ENCODE data around the gene SYNDIG1. TPM values are rescaled to one million over a fixed set of nuclear protein-coding genes. Genes with fewer than 3 reads are reported as not detected.

The SYNDIG1 gene
- total RNA-seq, 1 donor from 2014 or later = 0.19 TPM

GRCh38 chr20:24565835-24566351 is 96.5 kb downstream of the SYNDIG1 start:
- DNase-seq (ENCODE audit: low spot score, unreplicated experiment) = no peak
- peaks cover 1% of the 10 kb centered on the region for H3K36me3 Mint-ChIP-seq (ENCODE audit: insufficient read depth)

GRCh38 chr20:24566656-24567055 is 97.2 kb downstream of the SYNDIG1 start:
- peaks cover 8% of the 10 kb centered on the region for H3K9me3 Mint-ChIP-seq (ENCODE audit: low read depth)
- H3K4me1 Mint-ChIP-seq (ENCODE audit: low read depth) = peaks cover 2% of the 10 kb centered on the region
- no peak overlapping the region for H3K27ac Mint-ChIP-seq
- no peak overlapping the region for H3K4me3 Mint-ChIP-seq (ENCODE audit: low read depth)
- no peak for TF ChIP-seq CTCF (IDR thresholded peaks at IDR 0.05; ENCODE audit: unreplicated experiment)
- no peak for DNase-seq (ENCODE audit: low spot score, unreplicated experiment)
- H3K36me3 Mint-ChIP-seq (ENCODE audit: insufficient read depth) = peaks cover 1% of the 10 kb centered on the region
- H3K27me3 Mint-ChIP-seq = no peaks in the 10 kb centered on the region

More at GRCh38 chr20:24565835-24566351, 96.5 kb downstream of the SYNDIG1 start:
- H3K4me3 Mint-ChIP-seq (ENCODE audit: low read depth) = no peak overlapping the region
- no peak for TF ChIP-seq CTCF (IDR thresholded peaks at IDR 0.05; ENCODE audit: unreplicated experiment)
- H3K27me3 Mint-ChIP-seq = no peaks in the 10 kb centered on the region
- H3K9me3 Mint-ChIP-seq (ENCODE audit: low read depth) = peaks cover 8% of the 10 kb centered on the region
- H3K4me1 Mint-ChIP-seq (ENCODE audit: low read depth) = peaks cover 6% of the 10 kb centered on the region
- H3K27ac Mint-ChIP-seq = peak overlapping the region; percentile 16

- H3K27ac Mint-ChIP-seq = no peak overlapping the region
- TF ChIP-seq CTCF (IDR thresholded peaks at IDR 0.05; ENCODE audit: unreplicated experiment) = no peak
- H3K4me1 Mint-ChIP-seq (ENCODE audit: low read depth) = peaks cover 2% of the 10 kb centered on the region
- H3K4me3 Mint-ChIP-seq (ENCODE audit: low read depth) = no peak overlapping the region
- peaks cover 7% of the 10 kb centered on the region for H3K9me3 Mint-ChIP-seq (ENCODE audit: low read depth)
- H3K36me3 Mint-ChIP-seq (ENCODE audit: insufficient read depth) = peaks cover 1% of the 10 kb centered on the region
- no peak for DNase-seq (ENCODE audit: low spot score, unreplicated experiment)
- no peaks in the 10 kb centered on the region for H3K27me3 Mint-ChIP-seq
Observed at GRCh38 chr20:24567508-24567907, 98.1 kb downstream of the SYNDIG1 start.

GRCh38 chr20:24568842-24569241 is 99.4 kb downstream of the SYNDIG1 start:
- TF ChIP-seq CTCF (IDR thresholded peaks at IDR 0.05; ENCODE audit: unreplicated experiment) = no peak
- H3K27ac Mint-ChIP-seq = no peak overlapping the region
- no peak overlapping the region for H3K4me3 Mint-ChIP-seq (ENCODE audit: low read depth)
- H3K27me3 Mint-ChIP-seq = no peaks in the 10 kb centered on the region
- H3K4me1 Mint-ChIP-seq (ENCODE audit: low read depth) = peaks cover 2% of the 10 kb centered on the region
- peaks cover under 1% of the 10 kb centered on the region for H3K9me3 Mint-ChIP-seq (ENCODE audit: low read depth)
- no peak for DNase-seq (ENCODE audit: low spot score, unreplicated experiment)
- peaks cover under 1% of the 10 kb centered on the region for H3K36me3 Mint-ChIP-seq (ENCODE audit: insufficient read depth)

- H3K27ac Mint-ChIP-seq = no peak overlapping the region
- H3K9me3 Mint-ChIP-seq (ENCODE audit: low read depth) = no peaks in the 10 kb centered on the region
- no peaks in the 10 kb centered on the region for H3K27me3 Mint-ChIP-seq
- no peak for DNase-seq (ENCODE audit: low spot score, unreplicated experiment)
- no peak overlapping the region for H3K4me3 Mint-ChIP-seq (ENCODE audit: low read depth)
- no peak for TF ChIP-seq CTCF (IDR thresholded peaks at IDR 0.05; ENCODE audit: unreplicated experiment)
- H3K4me1 Mint-ChIP-seq (ENCODE audit: low read depth) = no peaks in the 10 kb centered on the region
- H3K36me3 Mint-ChIP-seq (ENCODE audit: insufficient read depth) = no peaks in the 10 kb centered on the region
Observed at GRCh38 chr20:24571159-24571558, 101.7 kb downstream of the SYNDIG1 start.

All from progenitor cell of endocrine pancreas (in vitro differentiated cells).